ENCODE measurements around the gene MUC2. TPM values are rescaled to one million over a fixed set of nuclear protein-coding genes. Genes with fewer than 3 reads are reported as not detected.

MUC2 gene
- polyA plus RNA-seq, 3 donors = not detected

DNA sequence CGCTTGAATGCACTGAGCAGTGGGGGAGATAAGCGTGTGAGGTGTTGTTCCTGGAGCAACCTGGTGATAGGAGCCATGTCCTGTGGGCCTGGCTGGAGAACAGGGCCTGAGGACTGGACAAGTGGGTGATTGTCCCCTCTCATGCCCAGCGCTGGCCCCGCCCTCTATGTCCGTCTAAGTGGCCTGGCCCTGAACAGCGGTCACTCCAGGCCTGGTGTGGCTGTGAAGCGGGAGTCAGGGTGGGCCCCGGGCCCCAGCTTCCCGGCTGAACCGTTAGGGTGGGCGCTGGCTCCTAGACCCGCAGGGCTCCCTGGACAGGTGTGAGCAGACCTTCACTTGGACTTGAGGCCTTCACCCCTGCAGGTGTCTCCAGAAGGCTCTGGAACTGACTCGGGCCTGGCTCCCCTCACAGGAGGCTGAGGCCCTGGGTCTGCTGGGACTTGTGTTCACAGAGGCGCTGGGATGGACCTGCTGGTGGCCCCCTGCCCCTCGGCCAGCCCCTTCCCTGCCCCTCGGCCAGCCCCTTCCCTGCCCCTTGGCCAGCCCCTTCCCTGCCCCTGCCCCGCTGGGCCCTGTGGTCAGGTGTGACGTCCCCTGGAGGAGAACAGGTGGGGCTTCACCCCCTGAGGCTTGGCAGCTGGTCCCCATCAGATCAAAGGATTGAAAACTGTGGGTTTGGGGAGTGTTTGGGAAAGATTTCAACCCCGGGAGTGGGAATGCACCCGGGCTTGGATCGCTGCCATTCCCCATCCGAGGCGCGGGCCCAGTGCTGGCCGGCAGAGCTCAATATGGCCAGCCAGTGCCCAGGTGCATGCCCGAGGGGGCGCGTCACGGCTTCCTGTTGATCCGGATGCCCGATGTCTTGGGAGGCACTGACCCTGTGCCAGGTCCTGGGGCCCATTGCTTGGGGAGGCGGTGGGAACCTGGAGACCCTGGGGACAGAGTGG is 34.9 kb upstream of the MUC2 start:
- H3K9me3 ChIP-seq (replicated peaks in 1 of 2; ENCODE audit: control insufficient read depth in 1 of 2, insufficient read depth in 1 of 2, low read length in 2 of 2) = no peaks in the 10 kb centered on the region
- Mint-ChIP-seq H3K9me3 (peaks cover 0 to 3% (median 0%) of the 10 kb centered on the region in 7 donors), H3K4me1 (no peaks in the 10 kb centered on the region), H3K27ac (no peak overlapping the region), H3K4me3 (no peak overlapping the region), H3K36me3 (no peaks in the 10 kb centered on the region), H3K27me3 (ENCODE audit: low read depth in 3 of 3) (peaks cover 5 to 7% (median 6%) of the 10 kb centered on the region in 3 donors)
- H3K27me3 ChIP-seq (ENCODE audit: control insufficient read depth in 2 of 2, insufficient read depth in 2 of 2, low read length in 2 of 2) = no peaks in the 10 kb centered on the region
- 94% methylated on average over 32 of the region's 32 CpGs for WGBS (ENCODE audit: insufficient coverage)
- H2AFZ ChIP-seq (ENCODE audit: insufficient read depth, low read depth, low read length, poor library complexity, severe bottlenecking) = no peak overlapping the region
- no peak for DNase-seq
- H3K4me2 ChIP-seq (replicated peaks; ENCODE audit: extremely low read depth, low read length, poor library complexity, severe bottlenecking) = no peak overlapping the region
- no peaks in the 10 kb centered on the region for H3K4me1 ChIP-seq (ENCODE audit: control insufficient read depth in 1 of 2, insufficient read depth in 2 of 2, low read length in 2 of 2)
- TF ChIP-seq, protein P1, sequence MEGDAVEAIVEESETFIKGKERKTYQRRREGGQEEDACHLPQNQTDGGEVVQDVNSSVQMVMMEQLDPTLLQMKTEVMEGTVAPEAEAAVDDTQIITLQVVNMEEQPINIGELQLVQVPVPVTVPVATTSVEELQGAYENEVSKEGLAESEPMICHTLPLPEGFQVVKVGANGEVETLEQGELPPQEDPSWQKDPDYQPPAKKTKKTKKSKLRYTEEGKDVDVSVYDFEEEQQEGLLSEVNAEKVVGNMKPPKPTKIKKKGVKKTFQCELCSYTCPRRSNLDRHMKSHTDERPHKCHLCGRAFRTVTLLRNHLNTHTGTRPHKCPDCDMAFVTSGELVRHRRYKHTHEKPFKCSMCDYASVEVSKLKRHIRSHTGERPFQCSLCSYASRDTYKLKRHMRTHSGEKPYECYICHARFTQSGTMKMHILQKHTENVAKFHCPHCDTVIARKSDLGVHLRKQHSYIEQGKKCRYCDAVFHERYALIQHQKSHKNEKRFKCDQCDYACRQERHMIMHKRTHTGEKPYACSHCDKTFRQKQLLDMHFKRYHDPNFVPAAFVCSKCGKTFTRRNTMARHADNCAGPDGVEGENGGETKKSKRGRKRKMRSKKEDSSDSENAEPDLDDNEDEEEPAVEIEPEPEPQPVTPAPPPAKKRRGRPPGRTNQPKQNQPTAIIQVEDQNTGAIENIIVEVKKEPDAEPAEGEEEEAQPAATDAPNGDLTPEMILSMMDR (IDR thresholded peaks at IDR 0.05) = no peak
- no peak overlapping the region for H3K27ac ChIP-seq (ENCODE audit: low read depth in 1 of 2, low read length in 2 of 2)
- no peak overlapping the region for H3K9ac ChIP-seq (ENCODE audit: insufficient read depth, low read length, poor library complexity, severe bottlenecking)
- no peak overlapping the region for H3K4me3 ChIP-seq (replicated peaks in 1 of 3; ENCODE audit: low read depth in 2 of 3, low read length in 3 of 3)
- H3K36me3 ChIP-seq (replicated peaks in 1 of 2; ENCODE audit: control insufficient read depth in 1 of 2, insufficient read depth in 2 of 2, low read length in 2 of 2) = no peaks in the 10 kb centered on the region
- intact Hi-C loops (cut with micrococcal nuclease) = no loop called here
- H3K79me2 ChIP-seq (ENCODE audit: insufficient read depth, low read length) = no peaks in the 10 kb centered on the region
- no peaks in the 10 kb centered on the region for H4K20me1 ChIP-seq (ENCODE audit: insufficient read depth, low read length)

DNA sequence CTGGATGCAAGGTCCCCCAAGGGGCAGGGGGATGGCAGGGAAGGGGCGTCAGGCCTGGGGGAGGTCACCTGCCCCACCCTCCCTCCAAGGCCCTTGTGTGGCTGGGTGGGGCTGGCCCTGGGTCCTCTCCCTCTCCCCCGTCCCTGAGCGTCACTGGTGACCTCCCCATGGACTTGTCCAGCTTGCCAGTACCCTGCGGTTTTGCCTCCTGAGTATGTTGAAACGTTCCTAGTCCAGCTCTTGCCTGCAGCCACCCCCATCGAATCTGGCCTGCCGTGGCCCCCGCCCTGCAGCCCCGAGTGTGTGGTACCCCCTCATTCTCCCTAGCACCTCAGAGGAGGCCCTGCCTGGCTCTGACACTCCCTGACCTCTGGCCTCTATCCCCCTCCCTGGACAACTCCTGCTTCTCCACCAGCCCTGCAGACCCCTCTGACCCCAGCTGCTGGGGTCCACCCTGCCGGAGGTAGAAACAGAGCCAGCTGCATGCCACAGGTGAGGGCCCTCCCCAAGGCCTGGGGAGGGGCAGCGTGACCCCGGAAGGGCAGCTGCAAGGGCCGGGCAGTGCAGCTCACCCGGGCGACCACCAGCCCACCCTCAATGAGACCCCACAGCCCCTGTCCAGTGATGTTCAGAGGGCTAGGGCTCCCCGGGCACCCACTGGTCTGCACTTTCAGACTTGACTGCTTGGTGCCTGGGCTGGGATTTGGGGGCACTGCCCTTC is 34.1 kb upstream of the MUC2 start:
- H3K27me3 ChIP-seq (ENCODE audit: control insufficient read depth in 2 of 2, insufficient read depth in 2 of 2, low read length in 2 of 2) = no peaks in the 10 kb centered on the region
- H4K20me1 ChIP-seq (ENCODE audit: insufficient read depth, low read length) = no peaks in the 10 kb centered on the region
- H3K4me2 ChIP-seq (replicated peaks; ENCODE audit: extremely low read depth, low read length, poor library complexity, severe bottlenecking) = no peak overlapping the region
- H3K4me1 Mint-ChIP-seq = no peaks in the 10 kb centered on the region
- H3K4me1 ChIP-seq (ENCODE audit: control insufficient read depth in 1 of 2, insufficient read depth in 2 of 2, low read length in 2 of 2) = no peaks in the 10 kb centered on the region
- no peaks in the 10 kb centered on the region for H3K36me3 Mint-ChIP-seq
- no peaks in the 10 kb centered on the region for H3K36me3 ChIP-seq (replicated peaks in 1 of 2; ENCODE audit: control insufficient read depth in 1 of 2, insufficient read depth in 2 of 2, low read length in 2 of 2)
- no peaks in the 10 kb centered on the region for H3K9me3 ChIP-seq (replicated peaks in 1 of 2; ENCODE audit: control insufficient read depth in 1 of 2, insufficient read depth in 1 of 2, low read length in 2 of 2)
- WGBS (ENCODE audit: insufficient coverage) = 98% methylated on average over 12 of the region's 16 CpGs
- no peaks in the 10 kb centered on the region for H3K79me2 ChIP-seq (ENCODE audit: insufficient read depth, low read length)
- no peak overlapping the region for H2AFZ ChIP-seq (ENCODE audit: insufficient read depth, low read depth, low read length, poor library complexity, severe bottlenecking)
- no peak for DNase-seq
- no peak overlapping the region for H3K27ac Mint-ChIP-seq
- peaks cover 5 to 8% (median 6%) of the 10 kb centered on the region in 3 donors for H3K27me3 Mint-ChIP-seq (ENCODE audit: low read depth in 3 of 3)
- H3K4me3 ChIP-seq (replicated peaks in 1 of 3; ENCODE audit: low read depth in 2 of 3, low read length in 3 of 3) = no peak overlapping the region
- H3K4me3 Mint-ChIP-seq = no peak overlapping the region
- no peak overlapping the region for H3K27ac ChIP-seq (ENCODE audit: low read depth in 1 of 2, low read length in 2 of 2)
- TF ChIP-seq, protein P1 (IDR thresholded peaks at IDR 0.05) = no peak
- H3K9me3 Mint-ChIP-seq = peaks cover 0 to 4% (median 0%) of the 10 kb centered on the region in 7 donors
- intact Hi-C loops (cut with micrococcal nuclease) = no loop called here
- H3K9ac ChIP-seq (ENCODE audit: insufficient read depth, low read length, poor library complexity, severe bottlenecking) = no peak overlapping the region

All from CD14-positive monocyte (primary cell).